ENCODE results near the gene TAGLN3.

The TAGLN3 gene

DNA sequence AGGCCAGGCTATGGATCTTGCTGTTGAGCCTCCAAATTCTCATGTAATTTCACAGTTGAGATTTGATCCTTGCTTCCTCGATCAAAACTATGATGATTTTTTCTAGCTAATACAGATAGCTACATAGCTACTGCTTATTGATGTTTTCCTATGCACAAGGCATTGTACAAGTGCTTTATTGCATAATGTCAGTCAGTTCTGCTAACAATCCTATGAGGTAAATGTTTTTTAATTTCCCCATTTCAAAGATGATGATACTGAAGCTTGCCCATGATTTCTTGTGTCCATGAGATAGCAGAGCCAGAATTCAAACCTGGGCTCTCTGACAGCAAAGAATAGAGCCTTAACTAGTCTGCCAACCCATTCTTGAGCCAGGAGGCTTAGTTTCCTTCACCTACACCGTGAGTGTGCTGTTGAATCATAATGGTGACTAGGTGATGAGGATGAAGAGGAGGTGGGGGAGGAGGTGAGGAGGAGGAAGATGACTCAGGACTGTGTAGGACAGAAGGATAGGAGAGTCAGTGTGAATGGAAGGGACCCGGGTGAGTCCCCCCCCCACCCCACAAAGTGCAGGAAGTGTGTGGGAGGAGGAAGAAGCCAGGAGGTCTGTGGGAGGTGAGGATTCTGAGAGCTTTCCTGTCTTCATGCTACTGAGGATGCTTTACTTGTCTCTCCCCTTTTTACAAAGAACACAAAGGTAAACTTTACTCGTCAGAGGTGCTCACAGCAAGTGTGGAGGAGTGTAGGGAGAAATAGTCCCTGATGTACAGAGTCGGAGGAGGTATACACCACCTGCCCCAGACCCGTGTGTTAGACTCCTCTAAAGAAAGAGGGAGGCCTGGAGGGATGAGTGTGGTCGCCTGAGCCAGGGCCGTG is 3.6 kb downstream of the TAGLN3 start:
- TF ChIP-seq, protein P1, sequence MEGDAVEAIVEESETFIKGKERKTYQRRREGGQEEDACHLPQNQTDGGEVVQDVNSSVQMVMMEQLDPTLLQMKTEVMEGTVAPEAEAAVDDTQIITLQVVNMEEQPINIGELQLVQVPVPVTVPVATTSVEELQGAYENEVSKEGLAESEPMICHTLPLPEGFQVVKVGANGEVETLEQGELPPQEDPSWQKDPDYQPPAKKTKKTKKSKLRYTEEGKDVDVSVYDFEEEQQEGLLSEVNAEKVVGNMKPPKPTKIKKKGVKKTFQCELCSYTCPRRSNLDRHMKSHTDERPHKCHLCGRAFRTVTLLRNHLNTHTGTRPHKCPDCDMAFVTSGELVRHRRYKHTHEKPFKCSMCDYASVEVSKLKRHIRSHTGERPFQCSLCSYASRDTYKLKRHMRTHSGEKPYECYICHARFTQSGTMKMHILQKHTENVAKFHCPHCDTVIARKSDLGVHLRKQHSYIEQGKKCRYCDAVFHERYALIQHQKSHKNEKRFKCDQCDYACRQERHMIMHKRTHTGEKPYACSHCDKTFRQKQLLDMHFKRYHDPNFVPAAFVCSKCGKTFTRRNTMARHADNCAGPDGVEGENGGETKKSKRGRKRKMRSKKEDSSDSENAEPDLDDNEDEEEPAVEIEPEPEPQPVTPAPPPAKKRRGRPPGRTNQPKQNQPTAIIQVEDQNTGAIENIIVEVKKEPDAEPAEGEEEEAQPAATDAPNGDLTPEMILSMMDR (IDR thresholded peaks at IDR 0.05; ENCODE audit: insufficient read depth, low read length, missing control alignments): no peak
- ChIA-PET CTCF (interaction anchor here (0.6 to 10.8 kb wide), 8 partner anchors 11 to 285 kb away, joined by 3 to 134 read pairs (median 6); no protein-coding TSS in a partner anchor), POLR2A (no interaction called here)
- DNase-seq (ENCODE audit: low read depth, low spot score): no peak
- H3K4me3 ChIP-seq (ENCODE audit: low read depth, low read length): no peak overlapping the region

DNA sequence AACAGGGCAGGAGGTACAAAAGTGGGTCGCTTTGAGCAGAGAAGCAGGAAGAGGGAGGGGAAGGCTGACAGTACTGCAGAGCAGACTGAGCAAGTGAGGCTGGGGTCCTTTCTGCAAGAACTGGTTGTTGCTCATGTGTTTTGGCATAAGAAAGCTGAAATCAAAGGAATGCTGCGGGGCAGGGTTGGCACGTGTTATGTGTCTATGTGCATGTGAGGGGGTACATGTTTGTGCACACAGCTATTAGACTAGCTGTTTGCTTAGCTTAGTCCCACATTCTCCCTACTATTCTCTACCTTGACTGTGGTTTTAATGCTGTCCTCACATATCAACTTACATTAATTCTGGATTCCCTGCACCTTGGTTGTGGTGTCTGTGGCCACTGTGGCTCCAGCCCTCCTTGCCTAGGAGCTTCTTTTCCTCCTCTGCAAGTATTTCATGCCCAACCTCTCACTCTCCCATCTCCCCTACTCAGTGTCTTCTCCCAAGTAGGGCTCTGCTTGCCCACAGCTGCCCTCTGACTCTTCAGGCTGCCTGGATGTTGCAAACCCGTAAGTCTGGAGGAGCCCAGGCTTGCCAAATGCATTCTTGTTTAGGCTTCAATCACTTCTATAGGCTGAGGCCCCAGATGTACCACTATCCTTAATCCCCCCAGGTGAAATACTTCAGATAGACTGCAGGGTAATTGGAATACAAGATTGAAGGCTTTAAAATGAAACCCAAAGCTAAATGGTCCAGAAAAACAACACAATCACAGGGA is 4.8 kb downstream of the TAGLN3 start:
- DNase-seq (ENCODE audit: low read depth, low spot score): no peak
- POLR2A ChIA-PET: no interaction called here
- TF ChIP-seq, protein P1 (IDR thresholded peaks at IDR 0.05; ENCODE audit: insufficient read depth, low read length, missing control alignments): no peak
- H3K4me3 ChIP-seq (ENCODE audit: low read depth, low read length): no peak overlapping the region
- CTCF ChIA-PET: interaction anchor here (1.0 to 10.8 kb wide), 8 partner anchors 9 to 335 kb away, joined by 3 to 134 read pairs (median 6); no protein-coding TSS in a partner anchor

DNA sequence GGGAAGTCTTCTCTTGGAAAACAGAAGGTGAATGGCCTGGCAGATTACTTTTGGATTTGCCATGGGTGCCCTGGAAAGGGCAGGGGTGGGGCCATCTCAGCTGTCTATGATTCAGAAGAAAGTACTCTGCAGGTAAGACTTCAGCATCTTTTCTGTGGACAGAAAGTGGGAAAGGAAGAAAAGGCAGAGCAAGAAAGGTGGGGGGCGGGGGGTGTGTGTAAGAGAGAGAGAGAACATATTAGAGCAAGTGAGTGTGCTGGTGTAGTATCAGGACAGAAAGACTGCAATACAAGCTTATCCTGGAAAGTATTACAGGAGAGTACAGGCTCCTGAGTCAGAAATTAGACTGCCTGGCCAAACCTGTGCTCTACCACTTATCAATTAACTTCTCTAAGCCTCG is 5.5 kb downstream of the TAGLN3 start:
- POLR2A ChIA-PET: no interaction called here
- no peak for DNase-seq (ENCODE audit: low read depth, low spot score)
- H3K4me3 ChIP-seq (ENCODE audit: low read depth, low read length): no peak overlapping the region
- TF ChIP-seq, protein P1 (IDR thresholded peaks at IDR 0.05; ENCODE audit: insufficient read depth, low read length, missing control alignments): no peak
- CTCF ChIA-PET: interaction anchor here (1.4 to 10.8 kb wide), 5 partner anchors 9 to 336 kb away, joined by 4 to 134 read pairs (median 21); no protein-coding TSS in a partner anchor

DNA sequence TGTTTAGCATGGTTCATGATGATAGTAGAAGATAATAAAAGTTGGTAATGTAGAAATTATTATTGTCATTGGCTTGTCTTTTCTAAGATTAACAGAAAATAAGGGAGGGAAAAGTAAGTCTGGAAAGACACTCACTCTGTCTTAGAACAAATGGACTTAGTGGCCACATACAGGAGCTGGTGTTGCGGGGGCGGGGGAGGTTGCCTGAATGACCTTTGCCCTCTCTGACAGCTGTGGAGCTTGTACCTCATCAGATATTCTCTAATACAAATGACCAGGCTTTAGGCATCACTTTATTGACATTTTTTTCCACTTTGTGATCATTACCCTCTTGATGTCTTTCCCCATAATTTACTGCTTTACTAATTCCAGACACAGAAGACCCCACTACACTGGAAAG is 5.9 kb downstream of the TAGLN3 start:
- TF ChIP-seq, protein P1 (IDR thresholded peaks at IDR 0.05; ENCODE audit: insufficient read depth, low read length, missing control alignments): no peak
- POLR2A ChIA-PET: no interaction called here
- no peak for DNase-seq (ENCODE audit: low read depth, low spot score)
- no peak overlapping the region for H3K4me3 ChIP-seq (ENCODE audit: low read depth, low read length)
- CTCF ChIA-PET: interaction anchor here (2.5 to 10.8 kb wide), 4 partner anchors 9 to 288 kb away, joined by 8 to 134 read pairs (median 73); no protein-coding TSS in a partner anchor

DNA sequence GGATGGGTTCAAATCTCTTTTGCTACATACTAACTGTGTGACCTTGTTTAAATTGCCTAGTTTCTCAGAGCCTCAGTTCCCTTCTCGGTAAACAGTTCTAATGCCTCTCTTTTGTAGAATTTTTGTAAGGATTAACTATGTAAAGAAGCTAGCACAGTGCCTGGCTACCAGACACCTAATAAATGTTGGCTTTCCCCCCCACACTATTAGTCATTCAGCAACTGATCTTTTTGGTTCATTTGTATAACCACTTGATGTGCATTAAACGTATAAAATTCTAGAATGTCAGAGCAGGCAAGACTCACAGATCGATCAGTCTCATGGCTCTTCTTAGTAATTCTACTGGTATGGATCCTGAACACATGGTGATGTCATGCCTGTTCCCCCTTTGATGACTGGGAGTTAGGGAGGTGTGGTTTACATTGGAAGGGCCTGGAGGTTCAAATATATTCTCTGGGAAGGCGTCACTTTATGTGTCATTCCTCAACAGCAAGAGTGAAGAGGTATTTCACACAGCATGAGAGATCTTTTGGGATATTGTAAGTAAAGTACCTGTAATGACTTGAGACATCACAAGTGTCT is 6.5 kb downstream of the TAGLN3 start:
- no peak for DNase-seq (ENCODE audit: low read depth, low spot score)
- ChIA-PET CTCF (interaction anchor here (7.6 to 10.8 kb wide), 2 partner anchors 8 to 16 kb away, joined by 125 to 134 read pairs; no protein-coding TSS in a partner anchor), POLR2A (no interaction called here)
- TF ChIP-seq, protein P1 (IDR thresholded peaks at IDR 0.05; ENCODE audit: insufficient read depth, low read length, missing control alignments): no peak
- H3K4me3 ChIP-seq (ENCODE audit: low read depth, low read length): no peak overlapping the region

Measured in AG04449 (cell line).